Panc1 (cell line): ENCODE measurements around the gene C19orf12.

ENCODE experiments used
- POLR2AphosphoS5 ChIP-seq: IDR thresholded peaks from 2 replicates; pipeline ENCODE4 v1.6.1; 2012; ENCODE audit warnings: mild to moderate bottlenecking, low read depth, low read length, moderate library complexity
- REST ChIP-seq, 2 experiments: IDR thresholded peaks; 2 replicates each; pipeline ENCODE4 v1.6.1; 2011 to 2012; ENCODE audit warnings: low read depth in 2 of 2, control low read depth in 1 of 2, low read length in 1 of 2, mild to moderate bottlenecking in 1 of 2, moderate library complexity in 1 of 2; ENCODE audit not compliant: insufficient read depth in 1 of 2
- SIN3A ChIP-seq: IDR thresholded peaks from 2 replicates; pipeline ENCODE4 v1.6.1; 2012; ENCODE audit warnings: low read depth, mild to moderate bottlenecking, low read length, moderate library complexity, borderline replicate concordance; ENCODE audit not compliant: insufficient read depth
- TCF7L2 ChIP-seq: IDR thresholded peaks from 2 replicates; pipeline ENCODE4 v1.6.1; 2011; ENCODE audit warnings: mild to moderate bottlenecking, low read depth, low read length, inconsistent platforms
- TF ChIP-seq, protein P1 (sequence below): fragments of 450-650 bp; IDR thresholded peaks from 2 replicates; pipeline ENCODE4 v1.5.1; 2017; ENCODE audit warnings: mild to moderate bottlenecking

- TF ChIP-seq, protein P1, sequence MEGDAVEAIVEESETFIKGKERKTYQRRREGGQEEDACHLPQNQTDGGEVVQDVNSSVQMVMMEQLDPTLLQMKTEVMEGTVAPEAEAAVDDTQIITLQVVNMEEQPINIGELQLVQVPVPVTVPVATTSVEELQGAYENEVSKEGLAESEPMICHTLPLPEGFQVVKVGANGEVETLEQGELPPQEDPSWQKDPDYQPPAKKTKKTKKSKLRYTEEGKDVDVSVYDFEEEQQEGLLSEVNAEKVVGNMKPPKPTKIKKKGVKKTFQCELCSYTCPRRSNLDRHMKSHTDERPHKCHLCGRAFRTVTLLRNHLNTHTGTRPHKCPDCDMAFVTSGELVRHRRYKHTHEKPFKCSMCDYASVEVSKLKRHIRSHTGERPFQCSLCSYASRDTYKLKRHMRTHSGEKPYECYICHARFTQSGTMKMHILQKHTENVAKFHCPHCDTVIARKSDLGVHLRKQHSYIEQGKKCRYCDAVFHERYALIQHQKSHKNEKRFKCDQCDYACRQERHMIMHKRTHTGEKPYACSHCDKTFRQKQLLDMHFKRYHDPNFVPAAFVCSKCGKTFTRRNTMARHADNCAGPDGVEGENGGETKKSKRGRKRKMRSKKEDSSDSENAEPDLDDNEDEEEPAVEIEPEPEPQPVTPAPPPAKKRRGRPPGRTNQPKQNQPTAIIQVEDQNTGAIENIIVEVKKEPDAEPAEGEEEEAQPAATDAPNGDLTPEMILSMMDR: no peak
- TF ChIP-seq REST (IDR thresholded peaks at IDR 0.05; ENCODE audit: insufficient read depth in 1 of 2, low read depth in 2 of 2, low read length in 1 of 2): no peak
- no peak for TF ChIP-seq POLR2AphosphoS5
- TF ChIP-seq SIN3A: no peak
- no peak for TF ChIP-seq TCF7L2
These were observed 40.5 kb downstream of the C19orf12 start for GRCh38 chr19:29674374-29675119.
